Measurements from ENCODE around the gene SCN4A. TPM values are rescaled to one million over a fixed set of nuclear protein-coding genes. Genes with fewer than 3 reads are reported as not detected.

The SCN4A gene
- total RNA-seq, 1 experiment from 2014 or later: 1.4 TPM

DNA sequence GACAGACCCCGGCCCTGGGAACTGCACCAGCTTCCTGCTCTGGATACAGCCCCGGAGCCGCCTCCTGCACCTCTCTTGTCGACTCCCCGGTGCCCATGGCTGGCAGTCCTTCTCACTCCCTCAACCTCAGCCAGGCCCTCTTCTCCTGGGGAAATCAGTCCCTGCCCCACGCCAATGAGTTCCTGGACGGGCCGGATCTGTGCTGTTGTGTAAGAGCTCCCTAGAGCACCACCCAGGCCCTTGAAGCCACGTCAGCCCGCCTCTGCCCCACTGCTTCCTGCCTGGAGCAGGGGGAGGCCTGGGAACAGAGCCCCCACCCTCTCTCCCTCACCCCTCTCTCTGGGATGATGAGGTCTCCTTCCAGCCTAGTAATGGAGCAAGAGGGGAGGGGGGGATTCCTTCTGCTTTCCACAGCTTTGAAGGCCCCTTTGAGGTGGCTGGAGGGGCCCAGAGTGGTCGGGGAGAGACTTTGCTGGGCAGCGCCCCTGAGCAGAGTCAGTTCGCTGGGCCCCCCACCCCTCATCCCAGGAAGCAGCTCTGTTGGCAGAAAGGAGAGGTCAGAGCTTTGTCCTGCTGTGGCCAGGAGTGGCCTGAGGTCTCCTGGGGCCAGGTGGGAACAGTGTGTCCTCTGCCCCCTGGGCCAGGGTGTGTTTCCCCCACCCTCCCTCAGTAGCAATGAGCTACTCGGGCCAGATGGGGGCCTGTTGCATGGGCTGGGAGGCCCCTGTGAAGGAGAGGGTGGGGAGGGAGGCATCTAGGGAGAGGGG is 29.2 kb upstream of the SCN4A start:
- no peaks in the 10 kb centered on the region for H3K9me3 ChIP-seq (ENCODE audit: insufficient read depth, low read depth)
- H3F3A ChIP-seq (ENCODE audit: insufficient read depth, low read depth): peaks cover 11% of the 10 kb centered on the region; the same call in 1 of the 2 replicates
- intact Hi-C loops (cut with micrococcal nuclease; ENCODE audit: unreplicated experiment): no loop called here
- H3K4me3 ChIP-seq: no peak overlapping the region
- peaks cover 29% of the 10 kb centered on the region for H3K4me1 ChIP-seq (replicated peaks; ENCODE audit: insufficient read depth)
- H3K9me2 ChIP-seq (ENCODE audit: insufficient read depth): no peaks in the 10 kb centered on the region
- no TSS peak for BruUV-seq (replicated peaks)
- TF ChIP-seq EZH2 (IDR thresholded peaks at IDR 0.05; ENCODE audit: low read depth): no peak
- TF ChIP-seq, protein P1, sequence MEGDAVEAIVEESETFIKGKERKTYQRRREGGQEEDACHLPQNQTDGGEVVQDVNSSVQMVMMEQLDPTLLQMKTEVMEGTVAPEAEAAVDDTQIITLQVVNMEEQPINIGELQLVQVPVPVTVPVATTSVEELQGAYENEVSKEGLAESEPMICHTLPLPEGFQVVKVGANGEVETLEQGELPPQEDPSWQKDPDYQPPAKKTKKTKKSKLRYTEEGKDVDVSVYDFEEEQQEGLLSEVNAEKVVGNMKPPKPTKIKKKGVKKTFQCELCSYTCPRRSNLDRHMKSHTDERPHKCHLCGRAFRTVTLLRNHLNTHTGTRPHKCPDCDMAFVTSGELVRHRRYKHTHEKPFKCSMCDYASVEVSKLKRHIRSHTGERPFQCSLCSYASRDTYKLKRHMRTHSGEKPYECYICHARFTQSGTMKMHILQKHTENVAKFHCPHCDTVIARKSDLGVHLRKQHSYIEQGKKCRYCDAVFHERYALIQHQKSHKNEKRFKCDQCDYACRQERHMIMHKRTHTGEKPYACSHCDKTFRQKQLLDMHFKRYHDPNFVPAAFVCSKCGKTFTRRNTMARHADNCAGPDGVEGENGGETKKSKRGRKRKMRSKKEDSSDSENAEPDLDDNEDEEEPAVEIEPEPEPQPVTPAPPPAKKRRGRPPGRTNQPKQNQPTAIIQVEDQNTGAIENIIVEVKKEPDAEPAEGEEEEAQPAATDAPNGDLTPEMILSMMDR (conservative IDR thresholded peaks at IDR 0.05): no peak
- no peak overlapping the region for H2AFZ ChIP-seq
- no peak overlapping the region for H3K27ac ChIP-seq
- no peak overlapping the region for H3K4me2 ChIP-seq
- ChIA-PET CTCF (no interaction called here), POLR2A (ENCODE audit: unreplicated experiment) (no interaction called here)
- H3K36me3 ChIP-seq (ENCODE audit: low read depth): no peaks in the 10 kb centered on the region
- H3K79me2 ChIP-seq (ENCODE audit: low read depth): no peaks in the 10 kb centered on the region
- no peak for DNase-seq
- H4K20me1 ChIP-seq (ENCODE audit: insufficient read depth): no peaks in the 10 kb centered on the region
- H3K27me3 ChIP-seq (ENCODE audit: insufficient read depth, low read depth): 0 out of 2 replicates have a peak, but pooled peaks cover 8% of the 10 kb centered on the region

DNA sequence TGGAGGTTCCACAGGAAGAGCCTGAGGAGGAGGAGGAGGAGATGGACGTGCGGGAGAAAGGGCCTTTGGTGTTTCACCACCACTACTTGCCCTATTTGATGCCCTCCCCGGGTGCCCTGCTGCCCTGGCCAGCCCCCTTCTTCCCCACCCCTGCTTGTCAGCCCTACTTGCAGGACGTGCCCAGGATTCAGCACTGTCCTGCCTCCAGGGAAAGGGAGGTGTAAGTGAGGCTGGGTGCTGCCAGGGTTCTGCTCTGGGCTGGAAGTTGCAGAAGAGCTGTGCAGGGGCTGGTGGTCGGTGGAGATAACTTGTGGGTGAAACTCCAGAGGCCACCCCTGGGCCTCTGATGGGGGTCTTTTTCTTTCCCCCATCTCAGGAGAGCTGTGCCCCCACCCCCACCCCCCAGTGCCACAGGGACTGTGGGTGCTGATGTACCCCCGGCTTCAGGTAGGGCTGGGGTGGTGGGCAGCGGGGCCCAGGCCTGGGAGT is 28.4 kb upstream of the SCN4A start:
- BruUV-seq (replicated peaks): no TSS peak
- no peaks in the 10 kb centered on the region for H4K20me1 ChIP-seq (ENCODE audit: insufficient read depth)
- no peak for DNase-seq
- H3K36me3 ChIP-seq (ENCODE audit: low read depth): no peaks in the 10 kb centered on the region
- peaks cover 11% of the 10 kb centered on the region; the same call in 1 of the 2 replicates for H3F3A ChIP-seq (ENCODE audit: insufficient read depth, low read depth)
- ChIA-PET CTCF (interaction anchor here (0.6 kb wide), 1 partner anchor 432 kb away, joined by 3 read pairs; no protein-coding TSS in a partner anchor), POLR2A (ENCODE audit: unreplicated experiment) (no interaction called here)
- H3K4me2 ChIP-seq: no peak overlapping the region
- no peak overlapping the region for H2AFZ ChIP-seq
- no peaks in the 10 kb centered on the region for H3K79me2 ChIP-seq (ENCODE audit: low read depth)
- no peak overlapping the region for H3K4me3 ChIP-seq
- TF ChIP-seq EZH2 (IDR thresholded peaks at IDR 0.05; ENCODE audit: low read depth): no peak
- TF ChIP-seq, protein P1 (conservative IDR thresholded peaks at IDR 0.05): no peak
- 0 out of 2 replicates have a peak, but pooled peaks cover 11% of the 10 kb centered on the region for H3K27me3 ChIP-seq (ENCODE audit: insufficient read depth, low read depth)
- H3K27ac ChIP-seq: no peak overlapping the region
- H3K9me3 ChIP-seq (ENCODE audit: insufficient read depth, low read depth): no peaks in the 10 kb centered on the region
- H3K4me1 ChIP-seq (replicated peaks; ENCODE audit: insufficient read depth): peaks cover 21% of the 10 kb centered on the region
- intact Hi-C loops (cut with micrococcal nuclease; ENCODE audit: unreplicated experiment): no loop called here
- H3K9me2 ChIP-seq (ENCODE audit: insufficient read depth): no peaks in the 10 kb centered on the region

DNA sequence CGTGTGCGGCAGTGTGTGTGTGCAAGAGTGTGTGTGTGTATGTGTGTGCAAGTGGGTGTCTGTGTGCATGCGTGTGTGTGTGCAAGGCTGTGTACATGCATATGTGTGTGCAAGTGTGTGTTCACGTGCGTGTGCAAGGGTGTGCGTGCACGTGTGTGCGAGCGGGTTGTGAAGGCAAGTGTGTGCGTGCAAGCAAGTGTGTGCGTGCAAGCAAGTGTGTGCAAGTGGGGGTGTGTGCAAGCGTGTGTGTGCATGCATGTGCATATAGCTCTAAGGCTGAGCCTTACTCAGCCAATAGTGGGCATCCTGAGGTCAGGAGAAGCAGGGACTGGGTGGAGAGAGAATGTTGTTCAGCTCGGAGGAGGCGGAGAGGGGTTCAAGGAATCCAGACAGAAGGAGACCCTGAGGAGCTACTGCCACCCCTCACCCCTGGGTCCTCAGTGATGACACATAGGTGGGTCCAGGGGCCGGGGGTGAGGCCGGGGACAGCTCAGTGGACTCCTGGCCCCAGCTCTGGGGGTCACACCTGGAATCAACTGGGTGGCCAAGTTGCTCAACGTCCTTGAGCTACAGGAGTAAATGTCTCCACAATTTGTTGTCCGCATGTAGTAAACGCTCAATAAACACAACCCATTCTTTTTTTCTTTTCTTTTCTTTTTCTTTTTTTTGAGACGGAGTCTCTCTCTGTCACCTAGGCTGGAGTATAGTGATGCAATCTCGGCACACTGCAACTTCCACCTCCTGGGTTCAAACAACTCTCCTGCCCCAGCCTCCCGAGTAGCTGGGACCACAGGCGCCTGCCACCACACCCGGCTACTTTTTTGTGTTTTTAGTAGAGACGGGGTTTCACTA is 27.2 kb upstream of the SCN4A start:
- Histone ChIP-seq H3K9me3 (ENCODE audit: insufficient read depth, low read depth) (no peaks in the 10 kb centered on the region), H3K79me2 (ENCODE audit: low read depth) (no peaks in the 10 kb centered on the region), H3K27me3 (ENCODE audit: insufficient read depth, low read depth) (0 out of 2 replicates have a peak, but pooled peaks cover 11% of the 10 kb centered on the region), H3K4me2 (no peak overlapping the region), H3K27ac (no peak overlapping the region), H4K20me1 (ENCODE audit: insufficient read depth) (no peaks in the 10 kb centered on the region), H3K4me1 (replicated peaks; ENCODE audit: insufficient read depth) (peaks cover 9% of the 10 kb centered on the region; the same call in 1 of the 2 replicates), H3F3A (ENCODE audit: insufficient read depth, low read depth) (no peaks in the 10 kb centered on the region; the same call in 1 of the 2 replicates), H3K9me2 (ENCODE audit: insufficient read depth) (no peaks in the 10 kb centered on the region), H2AFZ (no peak overlapping the region), H3K36me3 (ENCODE audit: low read depth) (no peaks in the 10 kb centered on the region), H3K4me3 (no peak overlapping the region)
- BruUV-seq (replicated peaks): no TSS peak
- TF ChIP-seq, protein P1 (conservative IDR thresholded peaks at IDR 0.05): no peak
- no peak for TF ChIP-seq EZH2 (IDR thresholded peaks at IDR 0.05; ENCODE audit: low read depth)
- POLR2A ChIA-PET (ENCODE audit: unreplicated experiment): no interaction called here
- intact Hi-C loops (cut with micrococcal nuclease; ENCODE audit: unreplicated experiment): no loop called here
- no peak for DNase-seq
- CTCF ChIA-PET: no interaction called here

Data from PC-9 (cell line).